ENCODE data around the gene PTEN. TPM values are rescaled to one million over a fixed set of nuclear protein-coding genes. Genes with fewer than 3 reads are reported as not detected.
"Not testable (repeated sequence)": the region's sequence is repeated elsewhere in the genome, so short reads cannot be mapped to it uniquely, and the experiment has no call there.

Gene PTEN
- total and polyA plus RNA-seq, 4 donors = 11.5 to 76.6 (median 37.5) TPM

DNA sequence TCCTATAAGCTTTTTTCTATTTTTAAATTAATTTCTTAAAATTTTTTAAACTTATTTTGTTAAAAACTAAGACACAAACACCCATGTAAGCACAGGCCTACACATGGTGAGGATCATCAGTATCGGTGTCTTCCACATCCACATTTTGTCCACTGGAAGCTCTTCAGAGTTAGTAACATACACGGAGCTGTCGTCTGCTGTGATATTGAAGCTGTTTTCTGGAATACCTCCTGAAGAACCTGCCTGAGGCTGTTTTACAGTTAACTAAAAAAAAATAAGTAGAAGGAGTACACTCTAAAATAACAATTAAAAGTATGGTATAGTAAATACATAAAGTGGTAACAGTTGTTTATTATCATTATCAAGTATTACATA is 17.8 kb upstream of the PTEN start:
- 97% methylated on average over 3 of the region's 3 CpGs for WGBS
- no peak overlapping the region for H3K4me3 ChIP-seq (ENCODE audit: low read depth in 1 of 3, low read length in 3 of 3)
- TF ChIP-seq EGR1 (IDR thresholded peaks at IDR 0.05; ENCODE audit: low read depth in 2 of 2) (no peak), FOXA2 (IDR thresholded peaks at IDR 0.05) (no peak), HNF4A (conservative IDR thresholded peaks at IDR 0.05) (no peak), JUND (IDR thresholded peaks at IDR 0.05) (no peak), YY1 (IDR thresholded peaks at IDR 0.05) (no peak)
- TF ChIP-seq, protein P1, sequence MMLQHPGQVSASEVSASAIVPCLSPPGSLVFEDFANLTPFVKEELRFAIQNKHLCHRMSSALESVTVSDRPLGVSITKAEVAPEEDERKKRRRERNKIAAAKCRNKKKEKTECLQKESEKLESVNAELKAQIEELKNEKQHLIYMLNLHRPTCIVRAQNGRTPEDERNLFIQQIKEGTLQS (IDR thresholded peaks at IDR 0.05) = no peak
- TF ChIP-seq, protein P2, sequence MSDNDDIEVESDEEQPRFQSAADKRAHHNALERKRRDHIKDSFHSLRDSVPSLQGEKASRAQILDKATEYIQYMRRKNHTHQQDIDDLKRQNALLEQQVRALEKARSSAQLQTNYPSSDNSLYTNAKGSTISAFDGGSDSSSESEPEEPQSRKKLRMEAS (IDR thresholded peaks at IDR 0.05) = no peak
- TF ChIP-seq, protein P3, sequence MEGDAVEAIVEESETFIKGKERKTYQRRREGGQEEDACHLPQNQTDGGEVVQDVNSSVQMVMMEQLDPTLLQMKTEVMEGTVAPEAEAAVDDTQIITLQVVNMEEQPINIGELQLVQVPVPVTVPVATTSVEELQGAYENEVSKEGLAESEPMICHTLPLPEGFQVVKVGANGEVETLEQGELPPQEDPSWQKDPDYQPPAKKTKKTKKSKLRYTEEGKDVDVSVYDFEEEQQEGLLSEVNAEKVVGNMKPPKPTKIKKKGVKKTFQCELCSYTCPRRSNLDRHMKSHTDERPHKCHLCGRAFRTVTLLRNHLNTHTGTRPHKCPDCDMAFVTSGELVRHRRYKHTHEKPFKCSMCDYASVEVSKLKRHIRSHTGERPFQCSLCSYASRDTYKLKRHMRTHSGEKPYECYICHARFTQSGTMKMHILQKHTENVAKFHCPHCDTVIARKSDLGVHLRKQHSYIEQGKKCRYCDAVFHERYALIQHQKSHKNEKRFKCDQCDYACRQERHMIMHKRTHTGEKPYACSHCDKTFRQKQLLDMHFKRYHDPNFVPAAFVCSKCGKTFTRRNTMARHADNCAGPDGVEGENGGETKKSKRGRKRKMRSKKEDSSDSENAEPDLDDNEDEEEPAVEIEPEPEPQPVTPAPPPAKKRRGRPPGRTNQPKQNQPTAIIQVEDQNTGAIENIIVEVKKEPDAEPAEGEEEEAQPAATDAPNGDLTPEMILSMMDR (IDR thresholded peaks at IDR 0.05; ENCODE audit: low read depth, low read length, missing input control) = no peak
- no peaks in the 10 kb centered on the region for H3K4me1 ChIP-seq (ENCODE audit: control insufficient read depth in 4 of 4, insufficient read depth in 4 of 4, low read length in 3 of 4)
- no peak overlapping the region for H3K27ac ChIP-seq (ENCODE audit: low read depth in 1 of 2, low read length in 2 of 2)
- no peaks in the 10 kb centered on the region for H3K9me3 ChIP-seq (ENCODE audit: control insufficient read depth in 4 of 4, low read length in 3 of 4)
- no peaks in the 10 kb centered on the region for H3K36me3 ChIP-seq (ENCODE audit: control insufficient read depth in 4 of 4, insufficient read depth in 3 of 4, low read depth in 1 of 4, low read length in 3 of 4)
- H3K9ac ChIP-seq (ENCODE audit: low read depth in 1 of 2, low read length in 2 of 2) = no peak overlapping the region
- no peaks in the 10 kb centered on the region for H3K27me3 ChIP-seq (ENCODE audit: control insufficient read depth in 4 of 4, insufficient read depth in 4 of 4, low read length in 3 of 4)
- no peak for DNase-seq (ENCODE audit: low spot score)

DNA sequence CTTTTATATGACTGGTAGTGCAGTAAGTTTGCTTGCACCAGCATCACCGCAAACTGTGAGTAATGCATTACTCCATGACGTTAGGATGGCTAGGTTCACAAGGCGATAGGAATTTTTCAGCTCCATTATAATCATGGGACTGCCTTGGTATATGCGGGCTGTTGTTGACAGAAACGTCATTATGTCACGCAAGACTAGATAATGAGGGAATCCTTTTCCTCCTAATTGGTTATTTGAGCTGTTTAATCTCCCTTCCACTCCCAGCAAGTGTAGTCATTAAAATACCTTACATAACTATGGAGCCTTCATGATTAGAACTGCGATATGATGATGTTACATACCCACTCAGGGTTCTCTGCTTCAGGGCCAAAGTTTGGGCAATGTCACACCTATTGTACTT is 17.4 kb upstream of the PTEN start:
- TF ChIP-seq YY1 (IDR thresholded peaks at IDR 0.05) (no peak), RXRA (IDR thresholded peaks at IDR 0.05) (no peak), RAD21 (IDR thresholded peaks at IDR 0.05) (no peak), JUND (IDR thresholded peaks at IDR 0.05) (no peak)
- TF ChIP-seq, protein P3 (IDR thresholded peaks at IDR 0.05; ENCODE audit: low read depth, low read length, missing input control) = no peak
- TF ChIP-seq, protein P2 (IDR thresholded peaks at IDR 0.05) = no peak
- no peak for DNase-seq (ENCODE audit: low spot score)

DNA sequence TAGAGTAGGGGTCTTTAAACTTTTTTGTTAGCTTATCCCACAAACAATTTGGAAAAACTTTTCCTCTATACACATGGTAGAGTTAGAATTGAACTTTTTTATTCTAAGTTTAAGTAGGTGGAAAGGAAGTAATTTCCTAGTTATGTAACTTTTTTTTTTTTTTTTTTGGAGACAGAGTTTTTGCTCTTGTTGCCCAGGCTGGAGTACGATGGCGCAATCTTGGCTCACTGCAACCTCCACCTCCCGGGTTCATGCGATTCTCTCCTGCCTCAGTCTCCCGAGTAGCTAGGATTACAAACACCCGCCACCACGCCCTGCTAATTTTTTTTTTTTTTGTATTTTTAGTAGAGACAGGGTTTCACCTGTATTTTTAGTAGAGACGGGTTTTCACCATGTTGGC is 16.7 kb upstream of the PTEN start:
- not testable (repeated sequence) for H3K27me3 ChIP-seq (ENCODE audit: control insufficient read depth in 4 of 4, insufficient read depth in 4 of 4, low read length in 3 of 4); H3K9me3 ChIP-seq (ENCODE audit: control insufficient read depth in 4 of 4, low read length in 3 of 4); H3K9ac ChIP-seq (ENCODE audit: low read depth in 1 of 2, low read length in 2 of 2); H3K36me3 ChIP-seq (ENCODE audit: control insufficient read depth in 4 of 4, insufficient read depth in 3 of 4, low read depth in 1 of 4, low read length in 3 of 4); H3K4me1 ChIP-seq (ENCODE audit: control insufficient read depth in 4 of 4, insufficient read depth in 4 of 4, low read length in 3 of 4); DNase-seq (ENCODE audit: low spot score); H3K4me3 ChIP-seq (ENCODE audit: low read depth in 1 of 3, low read length in 3 of 3); H3K27ac ChIP-seq (ENCODE audit: low read depth in 1 of 2, low read length in 2 of 2)
- WGBS = 63% methylated on average over 8 of the region's 8 CpGs

More for the DNA sequence above, 17.4 kb upstream of the PTEN start:
- no peaks in the 10 kb centered on the region for H3K36me3 ChIP-seq (ENCODE audit: control insufficient read depth in 4 of 4, insufficient read depth in 3 of 4, low read depth in 1 of 4, low read length in 3 of 4)
- H3K27ac ChIP-seq (ENCODE audit: low read depth in 1 of 2, low read length in 2 of 2) = no peak overlapping the region
- H3K27me3 ChIP-seq (ENCODE audit: control insufficient read depth in 4 of 4, insufficient read depth in 4 of 4, low read length in 3 of 4) = no peaks in the 10 kb centered on the region
- H3K9me3 ChIP-seq (ENCODE audit: control insufficient read depth in 4 of 4, low read length in 3 of 4) = no peaks in the 10 kb centered on the region
- H3K9ac ChIP-seq (ENCODE audit: low read depth in 1 of 2, low read length in 2 of 2) = no peak overlapping the region
- WGBS = 79% methylated on average over 7 of the region's 7 CpGs
- no peaks in the 10 kb centered on the region for H3K4me1 ChIP-seq (ENCODE audit: control insufficient read depth in 4 of 4, insufficient read depth in 4 of 4, low read length in 3 of 4)
- H3K4me3 ChIP-seq (ENCODE audit: low read depth in 1 of 3, low read length in 3 of 3) = no peak overlapping the region
